Gastrocnemius medialis (tissue), 4 donors: Measurements from ENCODE around the gene DSCAML1. TPM values are rescaled to one million over a fixed set of nuclear protein-coding genes. Genes with fewer than 3 reads are reported as not detected.

Experiments used
- ATAC-seq, 2 donors: fragments of 150-250 bp; one replicate each; pipeline ENCODE4 v1.9.1; 2016
- DNase-seq, 2 donors: peaks; one replicate each; pipeline ENCODE4 v3.0.0-alpha.2; 2019
- H3K27ac ChIP-seq, 4 donors: fragments of 200-600 bp; sonication (generic); 1 replicate in 1 of 4; 2 replicates in 3 of 4; pipeline ENCODE4 v1.5.1; 2016 to 2018; ENCODE audit warnings: mild to moderate bottlenecking in 2 of 4, moderate library complexity in 1 of 4
- H3K27me3 ChIP-seq, 3 donors: fragments of 200-600 bp; sonication (generic) in 2 of 3; 1 replicate in 1 of 3; 2 replicates in 2 of 3; pipeline versions ENCODE4 v1.5.1 to v1.6.0; 2016 to 2019; ENCODE audit warnings: mild to moderate bottlenecking in 1 of 3, moderate library complexity in 1 of 3
- H3K36me3 ChIP-seq, 2 donors: fragments of 200-600 bp; sonication (generic) in 1 of 2; one replicate each; pipeline ENCODE4 v1.5.1; 2017 to 2018
- H3K4me1 ChIP-seq, 2 donors: fragments of 200-600 bp; sonication (generic) in 1 of 2; one replicate each; pipeline ENCODE4 v1.5.1; 2016 to 2017; ENCODE audit warnings: mild to moderate bottlenecking in 2 of 2
- H3K4me3 ChIP-seq, 4 donors: fragments of 200-600 bp; sonication (generic) in 3 of 4; 1 replicate in 1 of 4; 2 replicates in 3 of 4; pipeline ENCODE4 v1.5.1; 2016 to 2019; ENCODE audit warnings: mild to moderate bottlenecking in 2 of 4
- H3K9me3 ChIP-seq, 3 donors: fragments of 200-600 bp; sonication (generic) in 2 of 3; 1 replicate in 1 of 3; 2 replicates in 2 of 3; pipeline ENCODE4 v1.5.1; 2016 to 2019
- CTCF ChIP-seq, 5 experiments: fragments of 450-650 bp in 3 of 5; fragments of 200-600 bp in 2 of 5; sonication (generic) in 2 of 5; IDR thresholded peaks in 4 of 5; conservative IDR thresholded peaks in 1 of 5; 1 replicate in 4 of 5; 2 replicates in 1 of 5; pipeline ENCODE4 v1.5.1; 2016 to 2019; ENCODE audit warnings: antibody characterized with exemption in 5 of 5, mild to moderate bottlenecking in 3 of 5, moderate library complexity in 3 of 5
- POLR2A ChIP-seq, 2 donors: fragments of 450-650 bp; IDR thresholded peaks; one replicate each; pipeline ENCODE4 v1.6.1; 2017; ENCODE audit warnings: antibody characterized with exemption in 2 of 2, mild to moderate bottlenecking in 2 of 2, moderate library complexity in 2 of 2
- in situ Hi-C, 4 donors: fragments of 200-750 bp; cut with MboI; loops; one replicate each; pipeline versions ENCODE4 v1.15.0 to v1.8.0; 2017; ENCODE audit warnings: low sequenced_read_pairs in 4 of 4
- intact Hi-C: fragments of 100-400 bp; cut with DNase I; formaldehyde crosslinking; loops from one replicate; pipeline ENCODE4 v1.15.1; 2023; ENCODE audit warnings: low total_unique reads
- total RNA-seq, 4 donors: library from RNA; depleted of rRNA; stranded (reverse); fragments of >200 nt; gene quantifications; one replicate each; pipeline versions ENCODE4 v1.1.0 to v1.2.3, GENCODE V29; 2016

Gene DSCAML1
- total RNA-seq, 4 donors from 2014 or later: 0.05 to 0.15 (median 0.07) TPM

GRCh38 chr11:117462864-117463247 lies 334.2 kb downstream of the DSCAML1 start:
- H3K4me1 ChIP-seq: no peaks in the 10 kb centered on the region
- no peak for DNase-seq
- H3K27me3 ChIP-seq: no peaks in the 10 kb centered on the region
- ATAC-seq: no peak
- H3K9me3 ChIP-seq: no peaks in the 10 kb centered on the region
- in situ Hi-C loops: no loop called here
- H3K4me3 ChIP-seq: no peak overlapping the region
- no peak overlapping the region for H3K27ac ChIP-seq
- no peaks in the 10 kb centered on the region for H3K36me3 ChIP-seq
- intact Hi-C loops: no loop called here
- TF ChIP-seq CTCF (IDR thresholded peaks at IDR 0.05 in 4 of 5, conservative IDR thresholded peaks at IDR 0.05 in 1 of 5): no peak
- no peak for TF ChIP-seq POLR2A (IDR thresholded peaks at IDR 0.05)

GRCh38 chr11:117462183-117462863 lies 334.7 kb downstream of the DSCAML1 start:
- no peaks in the 10 kb centered on the region for H3K27me3 ChIP-seq
- H3K36me3 ChIP-seq: no peaks in the 10 kb centered on the region
- TF ChIP-seq CTCF (IDR thresholded peaks at IDR 0.05 in 4 of 5, conservative IDR thresholded peaks at IDR 0.05 in 1 of 5): no peak
- TF ChIP-seq POLR2A (IDR thresholded peaks at IDR 0.05): no peak
- ATAC-seq (no peak), DNase-seq (no peak)
- no peak overlapping the region for H3K4me3 ChIP-seq
- H3K27ac ChIP-seq: no peak overlapping the region
- in situ Hi-C loops (no loop called here), intact Hi-C loops (no loop called here)
- no peaks in the 10 kb centered on the region for H3K4me1 ChIP-seq
- no peaks in the 10 kb centered on the region for H3K9me3 ChIP-seq

GRCh38 chr11:117461396-117462182 lies 335.4 kb downstream of the DSCAML1 start:
- H3K27ac ChIP-seq: no peak overlapping the region
- ATAC-seq (no peak), DNase-seq (no peak)
- H3K27me3 ChIP-seq: no peaks in the 10 kb centered on the region
- H3K4me1 ChIP-seq: no peaks in the 10 kb centered on the region
- H3K9me3 ChIP-seq: no peaks in the 10 kb centered on the region
- TF ChIP-seq CTCF (IDR thresholded peaks at IDR 0.05 in 4 of 5, conservative IDR thresholded peaks at IDR 0.05 in 1 of 5): no peak
- TF ChIP-seq POLR2A (IDR thresholded peaks at IDR 0.05): no peak
- in situ Hi-C loops: no loop called here
- no peak overlapping the region for H3K4me3 ChIP-seq
- H3K36me3 ChIP-seq: no peaks in the 10 kb centered on the region
- intact Hi-C loops: no loop called here

GRCh38 chr11:117459979-117460300 lies 337.1 kb downstream of the DSCAML1 start:
- no peaks in the 10 kb centered on the region for H3K36me3 ChIP-seq
- TF ChIP-seq CTCF (IDR thresholded peaks at IDR 0.05 in 4 of 5, conservative IDR thresholded peaks at IDR 0.05 in 1 of 5) (no peak), POLR2A (IDR thresholded peaks at IDR 0.05) (no peak)
- H3K27ac ChIP-seq: no peak overlapping the region
- H3K4me3 ChIP-seq: no peak overlapping the region
- no peak for ATAC-seq
- in situ Hi-C loops (no loop called here), intact Hi-C loops (no loop called here)
- no peak for DNase-seq
- H3K9me3 ChIP-seq: no peaks in the 10 kb centered on the region
- H3K4me1 ChIP-seq: no peaks in the 10 kb centered on the region
- H3K27me3 ChIP-seq: no peaks in the 10 kb centered on the region
